DND-41 (cell line): ENCODE results near the gene FAT1.

Experiments
- ATAC-seq: fragments of 200-7000 bp; cut with Tn5 transposase; 3 replicates; pipeline ENCODE4 v1.9.1; 2021; ENCODE audit warnings: low read depth; ENCODE audit not compliant: insufficient read depth
- DNase-seq: peaks from one replicate; pipeline ENCODE4 v3.0.0-alpha.2; 2020
- H2AFZ ChIP-seq: 2 replicates; pipeline ENCODE4 v1.6.0; 2012; ENCODE audit warnings: low read depth, low read length
- H3K27ac ChIP-seq: 2 replicates; pipeline ENCODE4 v1.5.1; 2012; ENCODE audit warnings: low read length, inconsistent platforms
- H3K27me3 ChIP-seq: fragments of 200-600 bp; sonication (generic); 2 replicates; pipeline ENCODE4 v1.6.0; 2012; ENCODE audit warnings: low read length, mild to moderate bottlenecking, inconsistent platforms; ENCODE audit not compliant: insufficient read depth, poor library complexity
- H3K36me3 ChIP-seq: 2 replicates; pipeline ENCODE4 v1.5.1; 2012; ENCODE audit warnings: low read length, inconsistent platforms; ENCODE audit not compliant: insufficient read depth
- H3K4me1 ChIP-seq: 2 replicates; pipeline ENCODE4 v1.5.1; 2012; ENCODE audit warnings: mild to moderate bottlenecking, low read length; ENCODE audit not compliant: insufficient read depth
- H3K4me2 ChIP-seq: 2 replicates; pipeline ENCODE4 v1.6.0; 2012; ENCODE audit warnings: mild to moderate bottlenecking, moderate library complexity, low read length, inconsistent platforms; ENCODE audit not compliant: insufficient read depth
- H3K4me3 ChIP-seq, 2 experiments: fragments of 200-600 bp in 1 of 2; shearing (Covaris generic) in 1 of 2; 2 replicates each; pipeline ENCODE4 v1.5.1; 2012 to 2016; ENCODE audit warnings: inconsistent platforms in 2 of 2, low read length in 2 of 2, mild to moderate bottlenecking in 2 of 2, low read depth in 1 of 2, moderate library complexity in 1 of 2
- H3K79me2 ChIP-seq: 2 replicates; pipeline ENCODE4 v1.6.0; 2012; ENCODE audit warnings: low read length, inconsistent platforms; ENCODE audit not compliant: insufficient read depth
- H3K9ac ChIP-seq: 2 replicates; pipeline ENCODE4 v1.6.0; 2012; ENCODE audit warnings: low read depth, mild to moderate bottlenecking, inconsistent platforms, low read length, moderate library complexity
- H3K9me3 ChIP-seq: 2 replicates; pipeline ENCODE4 v1.5.1; 2012; ENCODE audit warnings: low read length, moderate library complexity, mild to moderate bottlenecking, inconsistent platforms; ENCODE audit not compliant: insufficient read depth, severe bottlenecking
- H4K20me1 ChIP-seq: 2 replicates; pipeline ENCODE4 v1.6.0; 2012; ENCODE audit warnings: low read length; ENCODE audit not compliant: insufficient read depth
- CTCF ChIP-seq: IDR thresholded peaks from 2 replicates; pipeline ENCODE4 v1.5.1; 2012; ENCODE audit warnings: borderline replicate concordance, low read length, moderate library complexity, mild to moderate bottlenecking; ENCODE audit not compliant: poor library complexity, severe bottlenecking; ENCODE audit errors: extremely low read depth
- EZH2 ChIP-seq: IDR thresholded peaks from 3 replicates; pipeline ENCODE4 v1.6.1; 2012; ENCODE audit warnings: borderline replicate concordance, low read depth, mild to moderate bottlenecking, moderate library complexity, low read length, inconsistent platforms; ENCODE audit not compliant: severe bottlenecking

Gene FAT1

DNA sequence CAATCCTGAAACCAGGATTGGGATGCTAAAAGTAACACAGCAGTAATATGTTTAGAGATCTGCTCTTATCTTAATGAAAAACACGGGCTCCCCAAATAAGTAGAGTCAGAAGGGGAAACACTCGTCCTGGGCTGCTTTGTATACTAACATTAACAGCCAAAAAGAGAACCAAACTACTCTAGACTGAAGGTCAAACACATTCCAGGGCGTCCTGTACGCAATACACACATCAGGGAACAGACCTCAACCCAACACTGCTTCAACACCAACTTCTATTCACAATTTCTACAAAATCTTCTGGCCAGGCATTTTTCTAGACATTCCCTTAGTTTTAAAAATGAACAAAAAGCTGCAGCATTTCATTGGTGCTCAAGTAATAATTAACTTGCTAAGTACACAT, 21.4 kb downstream of the FAT1 start:
- Histone ChIP-seq H3K36me3 (no peaks in the 10 kb centered on the region), H3K79me2 (no peaks in the 10 kb centered on the region), H4K20me1 (no peaks in the 10 kb centered on the region), H3K4me3 (no peak overlapping the region), H3K9me3 (no peaks in the 10 kb centered on the region), H3K4me2 (no peak overlapping the region), H3K9ac (no peak overlapping the region), H2AFZ (no peak overlapping the region), H3K4me1 (no peaks in the 10 kb centered on the region), H3K27me3 (no peaks in the 10 kb centered on the region), H3K27ac (no peak overlapping the region)
- ATAC-seq (no peak), DNase-seq (no peak)
- TF ChIP-seq EZH2 (no peak), CTCF (no peak)

DNA sequence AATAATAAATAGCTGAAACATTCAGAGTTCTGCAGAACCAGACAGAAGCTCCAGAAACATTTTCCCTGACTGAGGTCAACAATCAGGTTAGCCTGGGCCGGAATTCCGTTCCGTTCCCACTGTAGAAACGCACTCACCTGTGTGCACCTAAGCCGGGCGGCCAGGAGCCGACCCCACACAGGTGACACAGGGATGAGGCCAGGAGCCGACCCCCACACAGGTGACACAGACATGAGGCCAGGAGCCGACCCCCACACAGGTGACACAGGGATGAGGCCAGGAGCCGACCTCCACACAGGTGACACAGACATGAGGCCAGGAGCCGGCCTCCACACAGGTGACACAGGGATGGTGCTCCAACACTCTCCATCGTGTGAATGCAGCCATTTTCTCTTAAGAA, 21.9 kb downstream of the FAT1 start:
- Histone ChIP-seq H3K9me3 (no peaks in the 10 kb centered on the region), H3K9ac (no peak overlapping the region), H3K36me3 (no peaks in the 10 kb centered on the region), H3K4me3 (no peak overlapping the region), H3K4me2 (no peak overlapping the region), H3K27ac (no peak overlapping the region), H2AFZ (no peak overlapping the region), H3K79me2 (no peaks in the 10 kb centered on the region), H3K27me3 (no peaks in the 10 kb centered on the region), H4K20me1 (no peaks in the 10 kb centered on the region), H3K4me1 (no peaks in the 10 kb centered on the region)
- ATAC-seq (no peak), DNase-seq (no peak)
- no peak for TF ChIP-seq EZH2
- no peak for TF ChIP-seq CTCF

- H3K36me3 ChIP-seq: no peaks in the 10 kb centered on the region
- H3K27ac ChIP-seq: no peak overlapping the region
- no peaks in the 10 kb centered on the region for H3K9me3 ChIP-seq
- TF ChIP-seq CTCF (no peak), EZH2 (no peak)
- H2AFZ ChIP-seq: no peak overlapping the region
- no peaks in the 10 kb centered on the region for H4K20me1 ChIP-seq
- no peak for DNase-seq
- no peaks in the 10 kb centered on the region for H3K4me1 ChIP-seq
- H3K9ac ChIP-seq: no peak overlapping the region
- H3K4me3 ChIP-seq: no peak overlapping the region
- no peaks in the 10 kb centered on the region for H3K27me3 ChIP-seq
- H3K79me2 ChIP-seq: no peaks in the 10 kb centered on the region
- no peak for ATAC-seq
- no peak overlapping the region for H3K4me2 ChIP-seq
These were observed 22.4 kb downstream of the FAT1 start for GRCh38 chr4:186701273-186701672.

GRCh38 chr4:186700746-186701145, 22.9 kb downstream of the FAT1 start:
- no peak for ATAC-seq
- Histone ChIP-seq H3K4me2 (no peak overlapping the region), H2AFZ (no peak overlapping the region), H3K9me3 (no peaks in the 10 kb centered on the region), H3K36me3 (no peaks in the 10 kb centered on the region), H4K20me1 (no peaks in the 10 kb centered on the region), H3K27ac (no peak overlapping the region), H3K79me2 (no peaks in the 10 kb centered on the region), H3K9ac (no peak overlapping the region), H3K4me3 (no peak overlapping the region), H3K4me1 (no peaks in the 10 kb centered on the region), H3K27me3 (no peaks in the 10 kb centered on the region)
- DNase-seq: no peak
- no peak for TF ChIP-seq EZH2
- no peak for TF ChIP-seq CTCF
